GM12891 (cell line): Measurements from ENCODE around the gene FCHO1.

ENCODE experiments used
- PAX5 ChIP-seq: IDR thresholded peaks from 2 replicates; pipeline ENCODE4 v1.6.1; 2011; ENCODE audit warnings: low read length, moderate library complexity, mild to moderate bottlenecking; ENCODE audit not compliant: insufficient read depth, severe bottlenecking
- POLR2A ChIP-seq: IDR thresholded peaks from 2 replicates; pipeline ENCODE4 v1.6.1; 2011; ENCODE audit warnings: low read depth, low read length, control low read depth
- POLR2AphosphoS5 ChIP-seq: IDR thresholded peaks from 2 replicates; pipeline ENCODE4 v1.6.1; 2011; ENCODE audit warnings: low read depth, low read length, control low read depth
- POU2F2 ChIP-seq: IDR thresholded peaks from 2 replicates; pipeline ENCODE4 v1.6.1; 2011; ENCODE audit warnings: low read depth, mild to moderate bottlenecking, control low read depth, low read length, moderate library complexity
- SPI1 ChIP-seq: IDR thresholded peaks from 2 replicates; pipeline ENCODE4 v1.6.1; 2011; ENCODE audit warnings: low read depth, low read length, control low read depth
- TAF1 ChIP-seq: IDR thresholded peaks from 2 replicates; pipeline ENCODE4 v1.6.1; 2011; ENCODE audit warnings: low read depth, low read length, control low read depth

DNA sequence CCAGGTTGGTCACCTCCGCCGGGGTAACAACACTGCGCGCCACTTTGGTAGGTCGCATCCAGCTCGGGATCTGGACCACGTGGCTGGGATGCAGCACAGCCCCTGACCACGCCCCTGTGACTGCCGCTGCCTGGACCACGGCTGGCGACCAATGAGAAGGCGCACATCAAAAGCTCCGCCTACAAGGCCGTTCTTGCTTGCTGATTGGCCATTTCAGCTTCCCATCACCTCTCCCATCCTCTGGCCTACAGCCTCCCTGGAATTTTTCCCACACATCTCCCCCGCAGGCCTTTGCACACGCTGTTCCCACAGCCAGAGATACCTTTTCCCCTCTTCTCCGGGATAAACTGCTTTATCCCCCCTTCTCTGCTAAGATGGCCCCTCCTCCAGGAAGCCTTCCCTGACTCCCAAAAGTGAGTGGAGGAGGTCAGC lies 44.5 kb upstream of the FCHO1 start:
- TF ChIP-seq POLR2A: no peak
- TF ChIP-seq POLR2AphosphoS5: no peak
- no peak for TF ChIP-seq POU2F2
- no peak for TF ChIP-seq PAX5
- TF ChIP-seq SPI1: no peak
- TF ChIP-seq TAF1: no peak
